Loucy (cell line): ENCODE measurements around the gene TMEM53.

ENCODE experiments used
- H2AFZ ChIP-seq: fragments of 200-600 bp; sonication (generic); 2 replicates; pipeline ENCODE4 v1.6.0; 2016; ENCODE audit warnings: antibody characterized with exemption, mild to moderate bottlenecking, low read length, moderate library complexity
- H3F3A ChIP-seq: fragments of 200-600 bp; 2 replicates; pipeline ENCODE4 v1.6.0; 2016; ENCODE audit warnings: antibody characterized with exemption, low read depth, mild to moderate bottlenecking
- H3K27me3 ChIP-seq: fragments of 200-600 bp; sonication (generic); 2 replicates; pipeline ENCODE4 v1.6.1; 2014; ENCODE audit warnings: low read length, mild to moderate bottlenecking; ENCODE audit not compliant: insufficient read depth, poor library complexity, severe bottlenecking
- H3K36me3 ChIP-seq: fragments of 200-600 bp; sonication (generic); 2 replicates; pipeline ENCODE4 v1.6.1; 2016; ENCODE audit warnings: low read length; ENCODE audit not compliant: insufficient read depth
- H3K4me1 ChIP-seq: fragments of 200-600 bp; sonication (generic); 2 replicates; pipeline ENCODE4 v1.5.1; 2014; ENCODE audit warnings: low read length, mild to moderate bottlenecking; ENCODE audit not compliant: insufficient read depth, poor library complexity, severe bottlenecking
- H3K4me2 ChIP-seq: fragments of 200-600 bp; sonication (generic); 2 replicates; pipeline ENCODE4 v1.6.0; 2014; ENCODE audit warnings: antibody characterized with exemption, low read length, low read depth, mild to moderate bottlenecking; ENCODE audit not compliant: poor library complexity, severe bottlenecking
- H3K4me3 ChIP-seq: fragments of 200-600 bp; sonication (generic); 2 replicates; pipeline ENCODE4 v1.5.1; 2014; ENCODE audit warnings: low read length, mild to moderate bottlenecking, mixed read lengths; ENCODE audit not compliant: poor library complexity, severe bottlenecking
- H3K79me2 ChIP-seq: fragments of 200-600 bp; sonication (generic); 2 replicates; pipeline ENCODE4 v1.6.1; 2014; ENCODE audit warnings: low read length; ENCODE audit not compliant: insufficient read depth
- H3K9ac ChIP-seq: fragments of 200-600 bp; sonication (generic); 2 replicates; pipeline ENCODE4 v1.6.0; 2014; ENCODE audit warnings: mild to moderate bottlenecking, low read depth, low read length, moderate library complexity; ENCODE audit not compliant: poor library complexity, severe bottlenecking
- H3K9me2 ChIP-seq: fragments of 200-600 bp; sonication (generic); replicated peaks from 2 replicates; pipeline ENCODE4 v1.6.1; 2016; ENCODE audit warnings: low read depth, low read length, mixed read lengths
- H3K9me3 ChIP-seq: fragments of 200-600 bp; sonication (generic); 2 replicates; pipeline ENCODE4 v1.6.1; 2014; ENCODE audit warnings: mild to moderate bottlenecking, antibody characterized with exemption, low read length, low read depth; ENCODE audit not compliant: insufficient read depth
- H4K20me1 ChIP-seq: fragments of 200-600 bp; sonication (generic); 2 replicates; pipeline ENCODE4 v1.6.0; 2014; ENCODE audit warnings: antibody characterized with exemption, low read length, mild to moderate bottlenecking; ENCODE audit not compliant: insufficient read depth, poor library complexity, severe bottlenecking
- EZH2phosphoT487 ChIP-seq: fragments of 200-600 bp; IDR thresholded peaks from 2 replicates; pipeline ENCODE4 v1.6.1; 2018; ENCODE audit warnings: antibody characterized with exemption, mild to moderate bottlenecking, moderate library complexity, borderline replicate concordance
- TF ChIP-seq, protein P1 (sequence below): fragments of 200-600 bp; sonication (generic); conservative IDR thresholded peaks from 2 replicates; pipeline ENCODE4 v1.5.1; 2014; ENCODE audit warnings: mild to moderate bottlenecking, antibody characterized with exemption, low read length

TMEM53 gene

GRCh38 chr1:44685881-44686280, 11.6 kb upstream of the TMEM53 start:
- no peaks in the 10 kb centered on the region for H3K9me3 ChIP-seq
- no peaks in the 10 kb centered on the region for H4K20me1 ChIP-seq
- peaks cover 20% of the 10 kb centered on the region for H3K4me1 ChIP-seq
- H3K4me2 ChIP-seq, result no peak overlapping the region
- no peaks in the 10 kb centered on the region for H3K9me2 ChIP-seq
- no peak overlapping the region for H2AFZ ChIP-seq
- H3K27me3 ChIP-seq, result no peaks in the 10 kb centered on the region
- no peaks in the 10 kb centered on the region for H3K79me2 ChIP-seq
- TF ChIP-seq, protein P1, sequence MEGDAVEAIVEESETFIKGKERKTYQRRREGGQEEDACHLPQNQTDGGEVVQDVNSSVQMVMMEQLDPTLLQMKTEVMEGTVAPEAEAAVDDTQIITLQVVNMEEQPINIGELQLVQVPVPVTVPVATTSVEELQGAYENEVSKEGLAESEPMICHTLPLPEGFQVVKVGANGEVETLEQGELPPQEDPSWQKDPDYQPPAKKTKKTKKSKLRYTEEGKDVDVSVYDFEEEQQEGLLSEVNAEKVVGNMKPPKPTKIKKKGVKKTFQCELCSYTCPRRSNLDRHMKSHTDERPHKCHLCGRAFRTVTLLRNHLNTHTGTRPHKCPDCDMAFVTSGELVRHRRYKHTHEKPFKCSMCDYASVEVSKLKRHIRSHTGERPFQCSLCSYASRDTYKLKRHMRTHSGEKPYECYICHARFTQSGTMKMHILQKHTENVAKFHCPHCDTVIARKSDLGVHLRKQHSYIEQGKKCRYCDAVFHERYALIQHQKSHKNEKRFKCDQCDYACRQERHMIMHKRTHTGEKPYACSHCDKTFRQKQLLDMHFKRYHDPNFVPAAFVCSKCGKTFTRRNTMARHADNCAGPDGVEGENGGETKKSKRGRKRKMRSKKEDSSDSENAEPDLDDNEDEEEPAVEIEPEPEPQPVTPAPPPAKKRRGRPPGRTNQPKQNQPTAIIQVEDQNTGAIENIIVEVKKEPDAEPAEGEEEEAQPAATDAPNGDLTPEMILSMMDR, result no peak
- no peak for TF ChIP-seq EZH2phosphoT487
- H3K36me3 ChIP-seq, result no peaks in the 10 kb centered on the region
- H3K9ac ChIP-seq, result no peak overlapping the region
- H3K4me3 ChIP-seq, result no peak overlapping the region
- H3F3A ChIP-seq, result no peaks in the 10 kb centered on the region

DNA sequence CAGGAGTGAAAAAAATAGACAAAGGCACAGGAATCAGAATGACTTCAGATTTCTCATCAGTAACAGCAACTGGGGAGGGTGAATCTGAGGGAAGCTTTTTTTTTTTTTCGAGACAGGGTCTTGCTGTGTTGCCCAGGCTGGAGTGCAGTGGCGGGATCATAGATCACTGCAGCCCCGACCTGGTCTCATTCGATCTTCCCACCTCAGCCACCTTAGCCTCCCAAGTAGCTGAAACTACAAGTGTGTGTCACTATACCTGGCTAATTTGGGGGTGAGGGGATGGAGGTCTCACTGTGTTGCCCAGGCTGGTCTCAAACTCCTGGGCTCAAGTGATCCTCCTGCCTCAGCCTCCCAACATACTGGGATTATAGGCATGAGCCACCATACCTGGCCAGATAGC, 10.9 kb upstream of the TMEM53 start:
- Histone ChIP-seq H4K20me1 (no peaks in the 10 kb centered on the region), H3K9me3 (no peaks in the 10 kb centered on the region), H3K4me3 (no peak overlapping the region), H3K27me3 (no peaks in the 10 kb centered on the region), H3K4me1 (peaks cover 20% of the 10 kb centered on the region), H3K36me3 (no peaks in the 10 kb centered on the region), H2AFZ (peak overlapping the region; percentile 94; the same call in 1 of the 2 replicates), H3K9me2 (no peaks in the 10 kb centered on the region), H3F3A (no peaks in the 10 kb centered on the region), H3K79me2 (no peaks in the 10 kb centered on the region), H3K9ac (peak overlapping the region; percentile 56), H3K4me2 (peak overlapping the region; percentile 69)
- TF ChIP-seq EZH2phosphoT487, result no peak
- TF ChIP-seq, protein P1, result no peak

DNA sequence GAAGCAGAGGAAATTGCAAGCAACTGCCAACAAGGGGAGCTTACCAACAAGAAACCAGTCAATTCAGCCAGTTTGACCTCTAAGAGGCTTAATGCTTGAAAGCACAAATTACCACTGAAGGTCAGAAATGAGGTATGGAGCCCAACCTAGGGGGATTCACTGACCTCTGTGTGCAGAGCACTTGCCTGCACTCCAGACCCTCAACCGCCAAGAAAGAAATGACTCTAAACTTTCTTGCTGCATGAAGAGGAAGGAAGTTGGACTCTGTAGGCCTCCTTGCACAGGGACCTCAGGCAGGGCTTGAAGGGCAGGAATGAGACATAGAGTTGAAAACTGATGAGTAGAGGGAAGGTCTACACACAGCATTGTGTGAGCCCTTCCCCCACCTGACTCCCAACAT, 10.2 kb upstream of the TMEM53 start:
- Histone ChIP-seq H3K4me2 (peak overlapping the region; percentile 69), H2AFZ (peak overlapping the region; percentile 94)

More for the DNA sequence above, 10.2 kb upstream of the TMEM53 start:
- no peaks in the 10 kb centered on the region for H3K79me2 ChIP-seq
- no peaks in the 10 kb centered on the region for H3K27me3 ChIP-seq
- H3K9me2 ChIP-seq, result no peaks in the 10 kb centered on the region
- no peaks in the 10 kb centered on the region for H3K9me3 ChIP-seq
- H3K4me1 ChIP-seq, result peaks cover 20% of the 10 kb centered on the region
- H3K36me3 ChIP-seq, result no peaks in the 10 kb centered on the region
- peak overlapping the region; percentile 56 for H3K9ac ChIP-seq
- no peaks in the 10 kb centered on the region for H4K20me1 ChIP-seq
- H3F3A ChIP-seq, result no peaks in the 10 kb centered on the region
- TF ChIP-seq, protein P1, result no peak
- no peak for TF ChIP-seq EZH2phosphoT487
- peak overlapping the region; percentile 27 for H3K4me3 ChIP-seq
